Measurements from ENCODE around the gene TTC9C.
"Not testable (repeated sequence)": the region's sequence is repeated elsewhere in the genome, so short reads cannot be mapped to it uniquely, and the experiment has no call there.

TTC9C gene

DNA sequence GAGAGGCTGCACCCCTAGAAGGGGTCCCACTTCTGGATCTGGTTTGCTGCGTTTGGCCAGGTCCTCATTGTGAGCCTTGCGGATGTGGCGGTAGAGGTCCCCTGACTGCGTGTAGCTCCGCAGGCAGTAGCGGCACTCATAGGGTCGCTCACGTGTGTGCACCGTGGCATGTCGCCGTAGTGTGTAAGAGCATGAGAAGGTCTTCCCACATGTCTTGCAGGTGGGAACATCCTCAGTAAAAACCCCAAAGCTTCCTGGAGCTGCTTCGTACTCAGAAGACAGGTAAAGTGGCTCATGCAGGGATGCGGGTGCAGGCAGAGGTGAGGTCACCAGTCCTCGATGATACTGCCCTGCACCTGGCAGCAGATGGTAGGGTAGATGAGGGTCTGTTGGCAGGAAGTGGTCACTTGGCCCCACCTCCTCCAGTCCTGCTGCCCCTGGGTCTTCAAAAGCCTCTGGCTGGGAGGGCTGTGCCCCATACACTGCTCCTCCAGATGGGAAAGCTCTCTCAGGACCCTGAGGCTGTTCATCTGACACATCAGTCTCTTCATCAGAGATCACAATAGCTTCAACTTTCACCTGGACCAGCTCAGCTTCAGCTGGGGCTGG, 24.0 kb downstream of the TTC9C start:
- no peak for DNase-seq (ENCODE audit: low read depth)

DNA sequence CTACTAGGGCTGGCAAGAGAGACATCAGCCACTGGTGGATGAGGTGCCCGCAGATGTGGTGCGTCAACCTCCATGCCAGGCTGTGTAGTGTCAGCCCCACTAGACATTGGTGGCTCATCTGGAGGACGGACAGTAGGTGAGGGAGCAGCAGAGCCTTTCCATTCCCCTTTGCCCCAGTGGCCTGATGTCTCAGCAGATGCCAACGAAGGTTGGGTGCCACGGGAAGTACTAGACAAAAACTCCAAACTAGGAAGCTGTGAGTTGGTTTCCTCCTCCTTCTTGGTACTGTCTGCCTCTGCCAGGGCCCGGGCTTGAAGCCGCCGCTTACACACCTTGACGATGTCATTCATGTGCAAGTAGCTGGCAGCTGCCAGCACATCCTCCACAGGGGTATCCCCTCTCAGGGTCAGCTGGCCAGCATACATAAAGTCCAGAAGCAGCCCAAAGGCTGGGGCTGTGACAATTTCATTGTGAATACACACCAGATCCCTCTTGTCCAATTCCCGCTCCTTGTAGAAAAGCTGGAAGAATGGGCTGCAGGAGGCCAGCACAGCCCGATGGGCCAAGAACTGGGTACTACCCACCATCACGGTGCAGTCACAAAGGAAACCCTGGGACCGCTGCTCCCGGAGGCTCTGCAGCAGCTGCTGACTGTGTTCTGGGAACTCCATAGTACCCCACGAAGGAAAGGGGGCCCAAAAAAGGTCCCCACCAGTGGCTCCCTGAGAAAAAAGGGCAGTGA, 24.9 kb downstream of the TTC9C start:
- no peak for DNase-seq (ENCODE audit: low read depth)

DNA sequence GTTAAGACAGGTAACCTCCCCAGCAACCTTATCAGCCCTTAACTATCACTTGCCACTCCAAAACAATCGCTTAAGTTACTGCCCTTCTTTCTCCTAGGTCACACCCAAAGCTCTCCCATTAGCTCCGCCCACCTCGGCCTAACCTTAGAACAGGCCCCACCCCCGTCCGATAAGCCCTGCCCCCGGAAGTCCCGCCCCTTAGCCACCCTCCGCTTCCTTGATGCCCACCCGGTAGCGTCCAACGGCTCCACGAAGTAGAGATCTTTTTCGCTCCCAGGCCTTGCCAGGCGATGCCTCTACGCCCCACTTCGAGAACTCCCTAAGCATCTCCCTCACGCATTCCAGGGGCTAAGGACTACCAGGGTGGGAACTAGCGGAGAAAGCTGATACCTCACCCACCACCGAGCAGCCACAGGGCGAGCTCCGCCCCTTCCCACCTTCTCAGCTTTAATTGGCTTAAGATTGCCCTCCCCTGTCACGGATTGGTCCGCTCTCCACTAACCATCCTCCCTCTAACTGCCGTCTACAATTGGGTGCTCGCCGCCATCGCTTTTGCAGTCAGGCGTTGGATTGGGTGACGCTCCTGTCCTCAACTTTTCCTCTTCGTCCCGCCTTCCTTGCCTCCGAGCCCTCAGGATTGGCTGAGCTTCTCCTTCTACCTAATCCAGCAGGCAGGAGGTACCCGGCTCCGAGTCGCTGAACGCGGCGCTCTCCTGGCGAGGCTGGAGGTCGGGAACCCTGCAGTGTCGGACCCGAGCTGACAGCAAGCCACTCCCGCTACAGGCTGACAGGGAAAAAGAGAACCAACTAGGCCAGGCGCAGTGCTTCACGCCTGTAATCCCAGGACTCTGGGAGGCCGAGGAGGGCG, 25.7 kb downstream of the TTC9C start, which contains the start of gene ZBTB3:
Gene ZBTB3 (minus strand): TSS at position 425 of the 868 bp plus-strand sequence. CDS start 496 bp downstream, outside the sequence.
- DNase-seq (ENCODE audit: low read depth) = peak; percentile 95

DNA sequence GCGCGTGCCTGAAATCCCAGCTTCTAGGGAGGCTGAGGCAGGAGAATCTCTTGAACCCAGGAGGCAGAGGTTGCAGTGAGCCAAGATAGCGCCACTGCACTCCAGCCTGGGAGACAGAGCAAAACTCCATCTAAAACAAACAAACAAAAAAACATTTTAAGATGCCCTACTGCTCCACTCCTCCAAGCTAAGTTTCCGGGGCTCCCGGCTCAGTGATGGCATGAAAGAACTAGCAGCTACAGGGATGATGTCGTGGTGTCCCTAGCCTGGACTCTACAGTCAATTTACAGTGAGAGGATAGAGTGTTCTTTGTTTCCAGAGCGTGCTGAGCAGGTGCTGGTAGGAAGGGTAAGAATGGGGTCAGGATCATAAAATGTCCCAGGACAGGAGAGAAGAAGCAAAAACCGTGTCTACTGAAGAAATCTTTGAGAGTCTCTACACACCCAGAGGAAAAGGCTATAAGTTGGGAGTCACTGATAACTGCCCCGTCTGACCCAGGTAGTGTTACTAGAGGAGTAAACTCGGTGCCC, 26.9 kb downstream of the TTC9C start:
- no peak for DNase-seq (ENCODE audit: low read depth)

DNA sequence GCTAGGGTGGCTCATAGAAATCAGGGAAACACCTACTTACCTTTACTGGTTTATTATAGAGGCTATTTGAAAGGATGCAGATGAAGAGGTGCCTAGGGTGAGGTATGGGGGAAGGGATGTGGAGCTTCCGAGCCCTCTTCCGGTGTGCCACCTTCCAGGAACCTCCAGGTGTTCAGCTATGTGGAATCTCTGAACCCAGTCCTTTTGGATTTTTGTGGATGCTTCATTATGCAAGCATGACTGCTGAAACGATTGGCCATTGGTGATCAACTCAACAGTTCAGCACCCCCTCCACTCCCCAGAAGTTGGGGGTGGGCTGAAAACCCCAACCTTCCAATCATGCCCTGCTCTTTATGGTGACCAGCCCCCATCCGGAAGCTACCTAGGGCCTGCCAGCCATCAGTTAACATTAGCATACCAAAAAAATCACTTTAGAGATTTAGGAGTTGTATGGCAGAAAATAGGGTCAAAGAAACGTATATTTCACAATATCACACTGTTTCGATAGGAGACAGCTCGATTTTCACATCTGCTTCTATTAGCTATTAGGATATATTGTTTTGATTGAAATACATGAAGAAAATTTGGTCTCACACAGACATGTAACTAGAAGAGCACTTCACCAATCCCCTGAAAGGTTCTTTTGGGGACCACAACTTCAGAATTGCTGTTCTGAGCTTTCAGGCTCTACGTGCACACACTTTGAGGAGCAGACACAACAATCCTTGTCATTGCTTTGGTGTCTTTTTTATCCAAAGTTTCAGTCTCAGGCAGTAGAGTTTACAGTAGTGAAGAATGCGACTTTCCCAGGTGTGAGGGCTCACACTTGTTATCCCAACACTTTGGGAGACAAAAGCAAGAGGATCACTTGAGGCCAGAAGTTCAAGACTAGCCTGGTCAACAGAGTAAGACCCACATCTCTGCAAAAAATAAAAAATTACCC, 29.8 kb downstream of the TTC9C start:
- DNase-seq (ENCODE audit: low read depth) = no peak

DNA sequence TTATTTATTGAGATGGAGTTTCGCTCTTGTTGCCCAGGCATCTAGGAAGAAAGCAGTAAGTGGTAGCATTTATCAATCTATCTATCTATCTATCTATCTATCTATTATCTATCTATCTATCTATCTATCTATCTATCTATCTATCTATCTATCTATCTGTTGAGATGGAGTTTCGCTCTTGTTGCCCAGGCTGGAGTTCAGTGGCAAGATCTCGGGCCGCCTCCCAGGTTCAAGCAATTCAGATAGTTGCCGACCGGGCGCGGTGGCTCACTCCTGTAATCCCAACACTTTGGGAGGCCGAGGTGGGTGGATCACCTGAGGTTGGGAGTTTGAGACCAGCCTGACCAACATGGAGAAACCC, 32.6 kb downstream of the TTC9C start:
- not testable (repeated sequence) for DNase-seq (ENCODE audit: low read depth)

DNA sequence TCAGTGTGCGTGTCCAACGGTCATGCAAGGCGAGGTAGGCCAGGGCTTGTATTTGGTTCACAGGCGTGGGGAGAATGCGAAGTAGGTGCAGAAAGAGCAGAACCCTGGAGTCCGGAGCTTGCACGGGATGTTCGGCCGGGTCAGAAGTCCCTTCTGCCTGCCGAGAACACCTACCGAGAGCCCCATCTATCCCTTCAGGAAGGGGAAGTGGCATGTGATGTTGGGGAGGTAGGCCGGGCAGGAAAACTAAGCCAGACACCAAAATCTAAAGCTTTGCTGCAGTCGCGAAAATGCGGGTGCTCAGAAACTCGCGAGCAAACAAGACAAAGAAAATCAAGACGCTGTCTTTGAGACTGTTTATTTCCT, 42.5 kb downstream of the TTC9C start:
- DNase-seq (ENCODE audit: low read depth) = no peak

GRCh38 chr11:62771144-62772021, 43.1 kb downstream of the TTC9C start, which contains the start of gene TAF6L:
TSS of gene TAF6L (plus strand) at chr11:62771396. CDS start at chr11:62775784, 4,388 bp downstream.
- peak; percentile 92 for DNase-seq (ENCODE audit: low read depth)

DNA sequence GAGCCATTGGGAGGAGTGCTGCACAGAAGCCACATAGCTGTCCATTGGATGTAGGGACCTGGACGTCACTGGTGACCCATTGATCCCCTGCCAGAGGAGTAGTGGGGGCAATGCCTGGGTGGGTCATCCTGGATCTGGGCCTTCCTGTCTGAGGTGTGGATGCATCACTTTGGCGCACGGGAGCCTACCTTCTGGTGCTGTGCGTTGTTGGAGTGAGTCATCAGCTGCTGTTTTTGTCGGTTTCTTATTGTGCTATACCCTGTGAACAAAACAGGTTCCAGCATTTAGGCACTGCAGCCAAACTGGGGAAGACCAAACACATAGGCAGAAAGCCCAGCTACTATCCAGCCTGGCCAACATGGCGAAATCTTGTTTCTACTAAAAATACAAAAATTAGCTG, 46.1 kb downstream of the TTC9C start:
- no peak for DNase-seq (ENCODE audit: low read depth)

DNA sequence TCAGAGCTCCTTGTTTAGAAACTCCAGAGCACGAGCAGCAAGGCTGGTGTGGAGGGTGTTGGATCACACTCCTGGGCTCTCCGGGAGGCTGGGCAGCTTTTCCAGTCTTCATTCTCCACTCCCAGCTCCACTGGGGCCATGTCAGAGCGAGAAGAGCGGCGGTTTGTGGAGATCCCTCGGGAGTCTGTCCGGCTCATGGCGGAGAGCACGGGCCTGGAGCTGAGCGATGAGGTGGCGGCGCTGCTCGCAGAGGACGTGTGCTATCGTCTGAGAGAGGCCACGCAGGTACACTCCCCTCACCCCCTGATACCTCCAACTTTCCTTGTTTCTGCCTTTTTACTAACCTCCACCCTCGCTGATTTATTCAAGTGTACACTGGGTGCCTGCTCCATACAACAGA, 47.4 kb downstream of the TTC9C start:
- DNase-seq (ENCODE audit: low read depth) = no peak

GRCh38 chr11:62777389-62777788, 49.1 kb downstream of the TTC9C start:
- DNase-seq (ENCODE audit: low read depth) = no peak

GRCh38 chr11:62778441-62778840, 50.2 kb downstream of the TTC9C start:
- DNase-seq (ENCODE audit: low read depth) = no peak

DNA sequence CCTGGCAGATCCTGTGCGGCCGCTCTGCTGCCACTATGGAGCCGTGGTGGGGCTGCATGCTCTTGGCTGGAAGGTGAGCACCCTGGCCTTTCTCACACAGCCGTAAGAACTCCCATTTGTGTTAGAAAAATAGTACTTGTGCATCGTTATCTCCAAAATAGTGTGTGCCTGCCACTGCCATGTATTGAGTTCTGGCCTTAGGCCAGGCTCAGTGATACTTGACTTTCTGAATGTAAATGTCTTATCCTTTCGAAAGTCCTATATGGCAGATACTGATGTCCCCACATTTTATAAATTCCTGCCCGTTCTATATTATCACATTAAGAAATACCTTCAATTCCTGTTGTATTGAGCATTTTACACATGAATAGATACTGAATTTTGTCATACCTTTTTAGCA, 54.5 kb downstream of the TTC9C start:
- no peak for DNase-seq (ENCODE audit: low read depth)

DNA sequence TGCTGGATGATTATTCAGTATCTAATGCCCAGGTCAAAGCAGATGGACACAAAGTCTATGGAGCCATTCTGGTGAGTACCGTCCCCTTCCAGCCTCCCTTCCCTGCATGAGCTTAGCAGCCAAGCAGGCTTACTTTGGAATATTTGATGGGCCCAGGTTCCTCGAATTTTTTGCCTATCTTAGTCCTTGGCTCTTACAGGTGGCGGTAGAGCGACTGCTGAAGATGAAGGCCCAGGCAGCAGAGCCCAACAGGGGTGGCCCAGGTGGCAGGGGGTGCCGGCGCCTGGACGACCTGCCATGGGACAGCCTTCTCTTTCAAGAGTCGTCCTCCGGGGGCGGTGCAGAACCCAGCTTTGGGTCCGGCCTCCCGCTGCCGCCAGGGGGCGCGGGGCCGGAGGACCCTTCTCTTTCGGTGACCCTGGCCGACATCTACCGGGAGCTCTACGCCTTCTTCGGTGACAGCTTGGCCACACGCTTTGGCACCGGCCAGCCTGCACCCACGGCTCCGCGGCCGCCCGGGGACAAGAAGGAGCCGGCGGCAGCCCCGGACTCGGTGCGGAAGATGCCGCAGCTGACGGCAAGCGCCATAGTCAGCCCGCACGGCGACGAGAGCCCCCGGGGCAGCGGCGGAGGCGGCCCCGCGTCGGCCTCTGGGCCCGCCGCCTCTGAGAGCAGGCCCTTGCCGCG, 58.2 kb downstream of the TTC9C start:
- peak; percentile 79 for DNase-seq (ENCODE audit: low read depth)

GRCh38 chr11:62787005-62787759, 58.9 kb downstream of the TTC9C start, which contains the start of gene TMEM179B:
TSS of gene TMEM179B (plus strand) at chr11:62787402. CDS start at chr11:62787432, 30 bp downstream.
- DNase-seq (ENCODE audit: low read depth) = peak; percentile 97

Measured in activated T-cell treated with anti-CD3 and anti-CD28 coated beads for 24 hours (primary cell).